ENCODE measurements around the gene CALCOCO2.

- TF ChIP-seq, protein P1, sequence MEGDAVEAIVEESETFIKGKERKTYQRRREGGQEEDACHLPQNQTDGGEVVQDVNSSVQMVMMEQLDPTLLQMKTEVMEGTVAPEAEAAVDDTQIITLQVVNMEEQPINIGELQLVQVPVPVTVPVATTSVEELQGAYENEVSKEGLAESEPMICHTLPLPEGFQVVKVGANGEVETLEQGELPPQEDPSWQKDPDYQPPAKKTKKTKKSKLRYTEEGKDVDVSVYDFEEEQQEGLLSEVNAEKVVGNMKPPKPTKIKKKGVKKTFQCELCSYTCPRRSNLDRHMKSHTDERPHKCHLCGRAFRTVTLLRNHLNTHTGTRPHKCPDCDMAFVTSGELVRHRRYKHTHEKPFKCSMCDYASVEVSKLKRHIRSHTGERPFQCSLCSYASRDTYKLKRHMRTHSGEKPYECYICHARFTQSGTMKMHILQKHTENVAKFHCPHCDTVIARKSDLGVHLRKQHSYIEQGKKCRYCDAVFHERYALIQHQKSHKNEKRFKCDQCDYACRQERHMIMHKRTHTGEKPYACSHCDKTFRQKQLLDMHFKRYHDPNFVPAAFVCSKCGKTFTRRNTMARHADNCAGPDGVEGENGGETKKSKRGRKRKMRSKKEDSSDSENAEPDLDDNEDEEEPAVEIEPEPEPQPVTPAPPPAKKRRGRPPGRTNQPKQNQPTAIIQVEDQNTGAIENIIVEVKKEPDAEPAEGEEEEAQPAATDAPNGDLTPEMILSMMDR (IDR thresholded peaks at IDR 0.05) = peak; percentile 61 to 77 (median 73)
- TF ChIP-seq POLR2A (IDR thresholded peaks at IDR 0.05) = no peak
- no peak for TF ChIP-seq EP300 (IDR thresholded peaks at IDR 0.05)
Measured at GRCh38 chr17:48814504-48814903, 16.3 kb upstream of the CALCOCO2 start.

All from tibial nerve (tissue), 4 donors.